Peyer's patch (tissue), 4 donors: ENCODE data around the gene RAB40B. TPM values are rescaled to one million over a fixed set of nuclear protein-coding genes. Genes with fewer than 3 reads are reported as not detected.

Source experiments
- DNase-seq, 3 donors: peaks; one replicate each; pipeline ENCODE4 v3.0.0-alpha.2; 2017 to 2019
- H3K27ac ChIP-seq, 4 donors: fragments of 200-600 bp; sonication (generic); one replicate each; pipeline ENCODE4 v1.5.1; 2016 to 2019
- H3K27me3 ChIP-seq, 2 donors: fragments of 200-600 bp; sonication (generic); one replicate each; pipeline ENCODE4 v1.5.1; 2019
- H3K36me3 ChIP-seq, 3 donors: fragments of 200-600 bp; sonication (generic); one replicate each; pipeline ENCODE4 v1.5.1; 2016 to 2019
- H3K4me1 ChIP-seq, 4 donors: fragments of 200-600 bp; sonication (generic); one replicate each; pipeline ENCODE4 v1.5.1; 2016 to 2019
- H3K4me3 ChIP-seq, 4 donors: fragments of 200-600 bp; sonication (generic); 1 replicate in 3 of 4; 2 replicates in 1 of 4; pipeline ENCODE4 v1.5.1; 2016 to 2019; ENCODE audit warnings: mild to moderate bottlenecking in 1 of 4
- H3K9me3 ChIP-seq, 4 donors: fragments of 200-600 bp; sonication (generic); one replicate each; pipeline ENCODE4 v1.5.1; 2016 to 2019; ENCODE audit warnings: mild to moderate bottlenecking in 1 of 4
- CTCF ChIP-seq, 6 experiments: fragments of 450-650 bp in 4 of 6; fragments of 200-600 bp in 2 of 6; sonication (generic) in 1 of 6; IDR thresholded peaks; one replicate each; pipeline ENCODE4 v1.5.1; 2017 to 2019; ENCODE audit warnings: antibody characterized with exemption in 6 of 6, mild to moderate bottlenecking in 3 of 6, moderate library complexity in 1 of 6
- POLR2A ChIP-seq, 2 donors: fragments of 450-650 bp; IDR thresholded peaks; one replicate each; pipeline ENCODE4 v1.5.1; 2017; ENCODE audit warnings: antibody characterized with exemption in 2 of 2, mild to moderate bottlenecking in 2 of 2, moderate library complexity in 2 of 2
- total RNA-seq, 4 donors: library from RNA; depleted of rRNA; stranded (reverse); fragments of >200 nt; gene quantifications; one replicate each; pipeline ENCODE4 v1.1.0, GENCODE V29; 2016

RAB40B gene
- total RNA-seq, 4 donors from 2014 or later: 13.3 to 63.5 (median 29.1) TPM

DNA sequence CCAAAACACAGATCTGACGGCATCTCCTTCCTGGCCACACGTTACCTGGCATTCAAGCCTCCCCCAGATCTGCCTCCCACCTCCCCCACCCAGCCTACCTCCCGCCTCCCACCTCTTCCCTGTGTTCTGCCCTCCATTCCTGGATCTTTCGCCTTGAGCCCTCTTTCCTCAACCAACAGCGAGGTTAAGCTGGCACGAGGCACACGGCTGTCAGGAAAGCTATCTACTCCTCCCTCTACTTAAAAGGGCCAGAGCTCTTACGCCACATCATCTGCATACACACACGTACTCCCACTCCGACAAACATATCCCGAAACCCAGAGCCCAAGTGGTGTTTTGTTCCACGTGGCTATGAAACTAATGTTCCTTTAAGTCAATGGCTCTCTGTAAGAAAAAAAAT lies 68.3 kb downstream of the RAB40B start:
- no peaks in the 10 kb centered on the region for H3K27me3 ChIP-seq
- TF ChIP-seq POLR2A (IDR thresholded peaks at IDR 0.05) (no peak), CTCF (IDR thresholded peaks at IDR 0.05) (no peak)
- H3K4me1 ChIP-seq: no peaks in the 10 kb centered on the region
- H3K9me3 ChIP-seq: no peaks in the 10 kb centered on the region
- peaks cover 0 to 71% (median 0%) of the 10 kb centered on the region in 3 donors for H3K36me3 ChIP-seq
- no peak overlapping the region for H3K27ac ChIP-seq
- no peak for DNase-seq
- no peak overlapping the region for H3K4me3 ChIP-seq

GRCh38 chr17:82629748-82630147 lies 68.8 kb downstream of the RAB40B start:
- no peak overlapping the region for H3K27ac ChIP-seq
- no peaks in the 10 kb centered on the region for H3K9me3 ChIP-seq
- no peak for DNase-seq
- H3K4me1 ChIP-seq: no peaks in the 10 kb centered on the region
- no peak for TF ChIP-seq CTCF (IDR thresholded peaks at IDR 0.05)
- TF ChIP-seq POLR2A (IDR thresholded peaks at IDR 0.05): no peak
- peaks cover 0 to 75% (median 0%) of the 10 kb centered on the region in 3 donors for H3K36me3 ChIP-seq
- no peak overlapping the region for H3K4me3 ChIP-seq
- no peaks in the 10 kb centered on the region for H3K27me3 ChIP-seq

DNA sequence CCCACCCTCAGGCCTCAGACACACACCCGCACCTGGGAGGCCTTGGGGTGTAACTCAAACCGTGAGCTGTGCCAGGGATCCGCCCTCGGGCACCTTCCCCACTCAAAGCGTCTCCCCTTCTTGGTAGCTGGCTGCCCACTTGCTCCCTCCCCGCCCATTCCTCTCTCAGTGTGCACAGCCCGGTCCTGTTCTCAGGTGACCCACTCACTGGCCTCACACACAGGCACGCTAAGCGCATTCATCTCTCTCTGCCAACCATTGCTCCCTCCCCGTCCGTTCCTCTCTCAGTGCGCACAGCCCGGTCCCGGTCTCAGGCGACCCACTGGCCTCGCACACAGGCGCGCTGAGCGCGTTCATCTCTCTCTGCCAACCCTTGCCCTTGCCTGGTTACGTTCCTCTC lies 71.1 kb downstream of the RAB40B start:
- no peak for TF ChIP-seq CTCF (IDR thresholded peaks at IDR 0.05)
- TF ChIP-seq POLR2A (IDR thresholded peaks at IDR 0.05): no peak
- no peak for DNase-seq
- peaks cover 0 to 78% (median 0%) of the 10 kb centered on the region in 3 donors for H3K36me3 ChIP-seq
- H3K4me1 ChIP-seq: no peaks in the 10 kb centered on the region
- H3K27me3 ChIP-seq: no peaks in the 10 kb centered on the region
- peak overlapping the region in 1 of 4 donors; percentile 32 for H3K27ac ChIP-seq
- no peaks in the 10 kb centered on the region for H3K9me3 ChIP-seq
- no peak overlapping the region for H3K4me3 ChIP-seq

DNA sequence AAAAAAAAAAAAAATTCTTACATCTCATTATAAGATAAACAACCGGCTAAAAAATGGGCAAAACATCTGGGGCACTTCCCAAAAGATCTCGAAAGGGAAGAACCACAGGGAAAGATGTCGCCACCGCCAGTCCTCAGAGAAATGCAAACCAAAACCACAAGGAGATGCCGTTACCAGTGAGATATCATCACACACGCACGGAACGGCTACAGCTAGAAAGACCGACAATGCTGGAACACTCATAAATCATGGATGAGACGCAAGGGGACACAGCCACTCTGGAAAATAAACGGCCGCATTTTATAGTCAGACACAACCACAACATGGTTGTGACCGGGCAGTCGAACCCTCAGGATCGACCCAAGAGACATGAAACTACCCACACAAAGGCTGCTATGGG lies 74.8 kb downstream of the RAB40B start:
- no peak overlapping the region for H3K27ac ChIP-seq
- H3K9me3 ChIP-seq: no peaks in the 10 kb centered on the region
- H3K4me3 ChIP-seq: no peak overlapping the region
- H3K36me3 ChIP-seq: peaks cover 0 to 93% (median 0%) of the 10 kb centered on the region in 3 donors
- H3K4me1 ChIP-seq: no peaks in the 10 kb centered on the region
- TF ChIP-seq POLR2A (IDR thresholded peaks at IDR 0.05) (no peak), CTCF (IDR thresholded peaks at IDR 0.05) (no peak)
- DNase-seq: no peak
- H3K27me3 ChIP-seq: no peaks in the 10 kb centered on the region

DNA sequence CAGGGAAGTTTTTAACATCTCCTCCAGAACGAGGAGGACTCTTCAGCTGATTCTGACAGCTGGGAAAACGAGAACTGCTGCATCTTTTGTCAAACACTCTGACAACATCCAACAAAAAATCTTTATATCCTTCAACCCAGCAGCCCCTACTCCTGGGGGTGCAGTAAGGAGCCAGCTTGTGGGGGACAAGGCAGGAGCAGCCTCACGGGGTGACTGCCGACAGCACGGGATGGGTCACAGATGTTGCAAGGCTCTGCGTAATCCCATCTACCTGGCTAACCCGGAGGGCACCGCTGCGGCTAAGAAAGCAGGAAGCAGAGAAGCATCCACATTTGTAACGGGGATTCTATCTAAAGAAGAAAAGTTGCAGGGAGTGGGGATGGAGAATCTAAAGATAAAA lies 78.9 kb downstream of the RAB40B start:
- Histone ChIP-seq H3K27ac (no peak overlapping the region), H3K27me3 (no peaks in the 10 kb centered on the region), H3K4me1 (no peaks in the 10 kb centered on the region), H3K4me3 (no peak overlapping the region), H3K36me3 (peaks cover 0 to 95% (median 0%) of the 10 kb centered on the region in 3 donors), H3K9me3 (no peaks in the 10 kb centered on the region)
- TF ChIP-seq POLR2A (IDR thresholded peaks at IDR 0.05) (no peak), CTCF (IDR thresholded peaks at IDR 0.05) (no peak)
- DNase-seq: no peak

DNA sequence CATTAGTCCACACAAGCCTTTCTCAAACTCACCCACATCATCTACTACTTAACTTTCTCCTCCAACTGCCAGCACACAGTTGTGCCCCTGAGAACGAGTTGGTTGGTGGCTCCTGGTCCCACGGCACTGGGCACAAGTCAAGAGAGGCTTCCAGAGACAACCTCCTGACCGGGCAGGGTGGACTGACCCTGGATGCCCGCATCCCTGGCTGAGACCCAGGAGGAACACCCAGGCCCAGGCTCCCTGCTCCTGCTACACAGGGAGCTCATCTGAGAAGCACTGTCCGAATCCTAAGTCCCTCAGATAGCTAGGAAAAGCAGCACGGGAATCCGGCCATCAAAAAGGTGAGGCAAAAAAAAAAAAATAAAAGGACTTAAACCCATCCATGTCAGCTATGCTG lies 79.3 kb downstream of the RAB40B start:
- Histone ChIP-seq H3K4me3 (no peak overlapping the region), H3K36me3 (peaks cover 0 to 92% (median 0%) of the 10 kb centered on the region in 3 donors), H3K4me1 (no peaks in the 10 kb centered on the region), H3K27me3 (no peaks in the 10 kb centered on the region), H3K27ac (no peak overlapping the region), H3K9me3 (no peaks in the 10 kb centered on the region)
- TF ChIP-seq CTCF (IDR thresholded peaks at IDR 0.05): no peak
- no peak for TF ChIP-seq POLR2A (IDR thresholded peaks at IDR 0.05)
- no peak for DNase-seq
